ENCODE measurements around the gene CBARP. TPM values are rescaled to one million over a fixed set of nuclear protein-coding genes. Genes with fewer than 3 reads are reported as not detected.

CBARP gene
- total and polyA plus RNA-seq, 2 of the 13 experiments (the other 11 are each of a cell fraction or from before 2014, with no cell fraction given) = 1.2 to 1.4 TPM

- TF ChIP-seq AFF4 (CRISPR knock-in tag; IDR thresholded peaks at IDR 0.05) (no peak), FOXM1 (CRISPR knock-in tag; IDR thresholded peaks at IDR 0.05) (no peak), HOXD1 (CRISPR knock-in tag; IDR thresholded peaks at IDR 0.05) (peak; percentile 33; the same call in 1 of the 2 replicates), PATZ1 (CRISPR knock-in tag; IDR thresholded peaks at IDR 0.05) (peak; percentile 84), IRF9 (CRISPR knock-in tag; IDR thresholded peaks at IDR 0.05; ENCODE audit: borderline replicate concordance) (no peak), FOXO1 (CRISPR knock-in tag; IDR thresholded peaks at IDR 0.05) (0 out of 2 replicates have a peak, but pooled peaks have one; percentile 10), ZKSCAN1 (IDR thresholded peaks at IDR 0.05; ENCODE audit: low read length) (no peak), ZNF784 (CRISPR knock-in tag; IDR thresholded peaks at IDR 0.05; ENCODE audit: borderline replicate concordance) (no peak), ZNF33B (CRISPR knock-in tag; IDR thresholded peaks at IDR 0.05) (no peak), ZNF615 (CRISPR knock-in tag; IDR thresholded peaks at IDR 0.05; ENCODE audit: borderline replicate concordance) (no peak), ZNF558 (CRISPR knock-in tag; IDR thresholded peaks at IDR 0.05; ENCODE audit: borderline replicate concordance) (no peak), ZNF576 (CRISPR knock-in tag; IDR thresholded peaks at IDR 0.05) (no peak), MLLT10 (CRISPR knock-in tag; IDR thresholded peaks at IDR 0.05) (no peak), EHMT2 (IDR thresholded peaks at IDR 0.05; ENCODE audit: borderline replicate concordance, low read depth, low read length) (no peak), ZNF33A (CRISPR knock-in tag; IDR thresholded peaks at IDR 0.05; ENCODE audit: borderline replicate concordance) (no peak), DNMT1 (CRISPR knock-in tag; IDR thresholded peaks at IDR 0.05) (0 out of 2 replicates have a peak, but pooled peaks have one; percentile 17), NR2F2 (IDR thresholded peaks at IDR 0.05; ENCODE audit: borderline replicate concordance, low read depth) (no peak), HES4 (CRISPR knock-in tag; IDR thresholded peaks at IDR 0.05; ENCODE audit: borderline replicate concordance) (0 out of 2 replicates have a peak, but pooled peaks have one; percentile 3), TGIF2 (CRISPR knock-in tag; IDR thresholded peaks at IDR 0.05) (0 out of 2 replicates have a peak, but pooled peaks have one; percentile 39), ZNF839 (CRISPR knock-in tag; IDR thresholded peaks at IDR 0.05; ENCODE audit: borderline replicate concordance) (no peak), ZBTB25 (CRISPR knock-in tag; IDR thresholded peaks at IDR 0.05) (peak; percentile 58)
These were observed 31.3 kb upstream of the CBARP start, which contains the start of gene CIRBP (continued) for GRCh38 chr19:1269065-1269477.
